GM12865 (cell line): ENCODE results near the gene C1orf159.

Experiments used
- DNase-seq: peaks from one replicate; pipeline ENCODE4 v3.0.0; 2010; ENCODE audit warnings: low read depth
- H3K4me3 ChIP-seq: 2 replicates; pipeline ENCODE4 v1.5.1; 2011; ENCODE audit warnings: mild to moderate bottlenecking, low read depth, low read length, control low read depth
- CTCF ChIP-seq: IDR thresholded peaks from 2 replicates; pipeline ENCODE4 v1.5.1; 2011; ENCODE audit warnings: low read length, control low read depth, low read depth, inconsistent platforms; ENCODE audit not compliant: insufficient read depth; ENCODE audit errors: missing control alignments

C1orf159 gene

GRCh38 chr1:1132042-1132950 lies 16.4 kb upstream of the C1orf159 start:
- TF ChIP-seq CTCF, result no peak
- H3K4me3 ChIP-seq, result no peak overlapping the region
- no peak for DNase-seq

- DNase-seq, result no peak
- H3K4me3 ChIP-seq, result no peak overlapping the region
- TF ChIP-seq CTCF, result no peak
Observed at GRCh38 chr1:1130206-1131120, 14.6 kb upstream of the C1orf159 start.

- DNase-seq, result no peak
- H3K4me3 ChIP-seq, result no peak overlapping the region
- no peak for TF ChIP-seq CTCF
Observed at GRCh38 chr1:1129381-1129821, 13.5 kb upstream of the C1orf159 start.

- no peak overlapping the region for H3K4me3 ChIP-seq
- no peak for TF ChIP-seq CTCF
- no peak for DNase-seq
Observed at GRCh38 chr1:1128454-1129139, 12.7 kb upstream of the C1orf159 start.

GRCh38 chr1:1127551-1128451 lies 11.9 kb upstream of the C1orf159 start:
- no peak for TF ChIP-seq CTCF
- no peak overlapping the region for H3K4me3 ChIP-seq

GRCh38 chr1:1125945-1126344 lies 10.1 kb upstream of the C1orf159 start:
- DNase-seq, result no peak
- no peak for TF ChIP-seq CTCF
- H3K4me3 ChIP-seq, result no peak overlapping the region

More at GRCh38 chr1:1127551-1128451, 11.9 kb upstream of the C1orf159 start:
- DNase-seq, result no peak
